Esophagus squamous epithelium (tissue), 5 donors: ENCODE results near the gene RASSF5. TPM values are rescaled to one million over a fixed set of nuclear protein-coding genes. Genes with fewer than 3 reads are reported as not detected.

Experiments used
- DNase-seq: peaks from one replicate; lab custom pipeline; 2025; lab: John Stamatoyannopoulos, UW
- H3K27ac ChIP-seq, 4 donors: fragments of 200-600 bp; sonication (generic); one replicate each; pipeline ENCODE4 v1.5.1; 2016 to 2019; ENCODE audit warnings: mild to moderate bottlenecking in 1 of 4
- H3K27me3 ChIP-seq, 4 donors: fragments of 200-600 bp; sonication (generic); 1 replicate in 3 of 4; 2 replicates in 1 of 4; pipeline versions ENCODE4 v1.5.1 to v1.6.0; 2017 to 2021; ENCODE audit warnings: antibody characterized with exemption in 1 of 4
- H3K36me3 ChIP-seq, 3 donors: fragments of 200-600 bp; sonication (generic); one replicate each; pipeline ENCODE4 v1.5.1; 2016 to 2019
- H3K4me1 ChIP-seq, 3 donors: fragments of 200-600 bp; sonication (generic); one replicate each; pipeline ENCODE4 v1.5.1; 2017 to 2019
- H3K4me3 ChIP-seq, 4 donors: fragments of 200-600 bp; sonication (generic); 1 replicate in 3 of 4; 2 replicates in 1 of 4; pipeline ENCODE4 v1.5.1; 2016 to 2019; ENCODE audit warnings: mild to moderate bottlenecking in 2 of 4, moderate library complexity in 1 of 4
- H3K9me3 ChIP-seq, 3 donors: fragments of 200-600 bp; sonication (generic); one replicate each; pipeline ENCODE4 v1.5.1; 2016 to 2019
- POLR2A ChIP-seq, 4 donors: fragments of 450-650 bp; IDR thresholded peaks; one replicate each; pipeline ENCODE4 v1.6.1; 2017; ENCODE audit warnings: antibody characterized with exemption in 4 of 4, mild to moderate bottlenecking in 4 of 4, moderate library complexity in 3 of 4
- WGBS, 2 donors: methylation state at CpG; one replicate each; pipeline ENCODE4 v1.1.5; 2018; 5-methylcytosine and 5-hydroxymethylcytosine counted together
- intact Hi-C: fragments of 100-400 bp; cut with DNase I; formaldehyde crosslinking; loops from one replicate; pipeline ENCODE4 v1.15.0; 2022
- total RNA-seq, 4 donors: library from RNA; depleted of rRNA; stranded (reverse); fragments of >200 nt; gene quantifications; one replicate each; pipeline ENCODE4 v1.1.0, GENCODE V29; 2016
- TF ChIP-seq, protein P1 (sequence below), 6 experiments: fragments of 450-650 bp in 4 of 6; fragments of 200-600 bp in 2 of 6; sonication (generic) in 2 of 6; IDR thresholded peaks; one replicate each; pipeline ENCODE4 v1.5.1; 2016 to 2019; ENCODE audit warnings: antibody characterized with exemption in 6 of 6, mild to moderate bottlenecking in 4 of 6, moderate library complexity in 4 of 6
- donor health status: DM: yes; HTN: yes; CAD: no.

RASSF5 gene
- total RNA-seq, 4 donors from 2014 or later, result 29.2 to 85.3 (median 35.1) TPM

DNA sequence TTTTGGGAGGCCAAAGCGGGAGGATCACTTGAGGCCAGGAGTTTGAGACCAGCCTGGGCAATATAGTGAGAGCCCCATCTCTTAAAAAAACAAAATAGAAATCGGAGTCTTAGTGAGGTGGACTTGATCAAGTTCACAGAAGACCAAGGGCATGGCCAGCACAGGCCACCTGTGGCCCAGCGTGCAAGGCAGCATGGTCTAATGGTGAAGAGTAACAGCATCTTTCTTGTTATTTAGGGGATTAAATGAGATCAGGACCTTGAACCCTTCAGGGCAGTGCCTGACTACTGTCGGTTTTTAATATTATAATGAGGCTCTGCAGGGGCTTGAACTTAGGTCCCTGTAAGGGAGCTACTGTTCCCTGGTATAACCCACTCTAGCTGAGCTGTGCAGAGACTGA, 66.4 kb downstream of the RASSF5 start:
- WGBS, 2 donors, result 87 to 90% methylated on average over 4 of the region's 4 CpGs
- intact Hi-C loops, result no loop called here
- Histone ChIP-seq H3K9me3 (no peaks in the 10 kb centered on the region), H3K4me3 (no peak overlapping the region), H3K36me3 (peaks cover 0 to 22% (median 0%) of the 10 kb centered on the region in 3 donors), H3K4me1 (peaks cover 22 to 42% (median 23%) of the 10 kb centered on the region in 3 donors), H3K27ac (no peak overlapping the region), H3K27me3 (no peaks in the 10 kb centered on the region)
- no peak for DNase-seq
- TF ChIP-seq POLR2A (IDR thresholded peaks at IDR 0.05), result no peak
- TF ChIP-seq, protein P1, sequence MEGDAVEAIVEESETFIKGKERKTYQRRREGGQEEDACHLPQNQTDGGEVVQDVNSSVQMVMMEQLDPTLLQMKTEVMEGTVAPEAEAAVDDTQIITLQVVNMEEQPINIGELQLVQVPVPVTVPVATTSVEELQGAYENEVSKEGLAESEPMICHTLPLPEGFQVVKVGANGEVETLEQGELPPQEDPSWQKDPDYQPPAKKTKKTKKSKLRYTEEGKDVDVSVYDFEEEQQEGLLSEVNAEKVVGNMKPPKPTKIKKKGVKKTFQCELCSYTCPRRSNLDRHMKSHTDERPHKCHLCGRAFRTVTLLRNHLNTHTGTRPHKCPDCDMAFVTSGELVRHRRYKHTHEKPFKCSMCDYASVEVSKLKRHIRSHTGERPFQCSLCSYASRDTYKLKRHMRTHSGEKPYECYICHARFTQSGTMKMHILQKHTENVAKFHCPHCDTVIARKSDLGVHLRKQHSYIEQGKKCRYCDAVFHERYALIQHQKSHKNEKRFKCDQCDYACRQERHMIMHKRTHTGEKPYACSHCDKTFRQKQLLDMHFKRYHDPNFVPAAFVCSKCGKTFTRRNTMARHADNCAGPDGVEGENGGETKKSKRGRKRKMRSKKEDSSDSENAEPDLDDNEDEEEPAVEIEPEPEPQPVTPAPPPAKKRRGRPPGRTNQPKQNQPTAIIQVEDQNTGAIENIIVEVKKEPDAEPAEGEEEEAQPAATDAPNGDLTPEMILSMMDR (IDR thresholded peaks at IDR 0.05), result no peak

DNA sequence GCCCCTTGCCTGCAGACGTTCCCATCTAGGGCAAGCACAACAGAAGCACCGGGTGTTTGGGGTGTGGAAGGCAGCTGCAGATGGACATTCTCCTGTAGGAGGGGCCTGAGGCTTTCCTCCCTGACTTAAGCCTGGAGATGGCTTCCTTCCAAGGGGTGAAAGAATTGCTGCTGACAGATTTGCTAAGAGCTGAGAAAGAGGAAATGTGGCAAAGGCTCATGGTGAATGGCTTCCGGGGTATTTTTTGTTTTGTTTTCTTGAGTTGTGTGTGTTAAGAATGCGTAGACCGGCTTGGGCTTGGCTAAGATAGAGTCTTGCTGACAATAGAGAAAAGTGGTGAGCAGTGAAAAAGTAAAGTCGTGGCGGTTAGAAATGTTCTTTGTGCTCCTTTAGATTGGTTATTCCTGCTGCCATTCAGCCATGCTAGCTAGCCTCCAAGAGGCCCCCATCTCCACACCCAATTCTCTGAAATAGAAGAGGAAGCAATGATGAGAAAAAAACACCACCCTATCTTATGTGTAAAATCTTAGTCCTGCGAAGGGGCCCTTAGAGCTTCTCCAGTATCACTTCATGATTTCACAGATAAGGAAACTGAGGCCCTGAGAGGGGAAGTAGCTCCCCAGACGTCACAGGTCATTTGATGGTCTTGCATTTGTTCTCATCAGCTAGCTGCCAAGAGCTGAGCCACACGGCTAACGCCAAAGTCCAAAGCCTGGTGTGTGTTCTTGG, 68.0 kb downstream of the RASSF5 start:
- H3K27ac ChIP-seq, result peak overlapping the region; percentile 56 to 81 (median 72)
- TF ChIP-seq, protein P1 (IDR thresholded peaks at IDR 0.05), result no peak
- peak in 1 of 4 donors; percentile 19 for TF ChIP-seq POLR2A (IDR thresholded peaks at IDR 0.05)
- H3K27me3 ChIP-seq, result no peaks in the 10 kb centered on the region
- WGBS, 2 donors, result 35 to 37% methylated on average over 7 to 11 of the region's 11 CpGs
- intact Hi-C loops, result no loop called here
- DNase-seq, result no peak
- H3K36me3 ChIP-seq, result peaks cover 0 to 17% (median 0%) of the 10 kb centered on the region in 3 donors
- H3K4me1 ChIP-seq, result peaks cover 23 to 53% (median 24%) of the 10 kb centered on the region in 3 donors
- no peak overlapping the region for H3K4me3 ChIP-seq
- no peaks in the 10 kb centered on the region for H3K9me3 ChIP-seq

- Histone ChIP-seq H3K36me3 (peaks cover 0 to 22% (median 0%) of the 10 kb centered on the region in 3 donors), H3K4me3 (no peak overlapping the region), H3K4me1 (peaks cover 23 to 61% (median 24%) of the 10 kb centered on the region in 3 donors), H3K9me3 (no peaks in the 10 kb centered on the region), H3K27me3 (no peaks in the 10 kb centered on the region), H3K27ac (peak overlapping the region; percentile 56 to 81 (median 72))
- intact Hi-C loops, result no loop called here
- TF ChIP-seq POLR2A (IDR thresholded peaks at IDR 0.05), result peak in 1 of 4 donors; percentile 12
- TF ChIP-seq, protein P1 (IDR thresholded peaks at IDR 0.05), result no peak
- 81 to 88% methylated on average over 2 to 3 of the region's 3 CpGs for WGBS, 2 donors
- no peak for DNase-seq
Observed at GRCh38 chr1:206575894-206576737, 68.8 kb downstream of the RASSF5 start.

GRCh38 chr1:206577626-206578025, 70.3 kb downstream of the RASSF5 start:
- Histone ChIP-seq H3K27ac (peak overlapping the region in 2 of 4 donors; percentile 5 to 61), H3K36me3 (peaks cover 0 to 16% (median 0%) of the 10 kb centered on the region in 3 donors), H3K27me3 (no peaks in the 10 kb centered on the region), H3K4me3 (no peak overlapping the region), H3K9me3 (no peaks in the 10 kb centered on the region), H3K4me1 (peaks cover 23 to 76% (median 24%) of the 10 kb centered on the region in 3 donors)
- no peak for TF ChIP-seq POLR2A (IDR thresholded peaks at IDR 0.05)
- TF ChIP-seq, protein P1 (IDR thresholded peaks at IDR 0.05), result no peak
- intact Hi-C loops, result no loop called here
- no peak for DNase-seq
- 59 to 68% methylated on average over 3 to 4 of the region's 4 CpGs for WGBS, 2 donors
